Gastrocnemius medialis (tissue), 4 donors: ENCODE measurements around the gene AP1B1.

Source experiments
- CTCF ChIP-seq, 5 experiments: fragments of 450-650 bp in 3 of 5; fragments of 200-600 bp in 2 of 5; sonication (generic) in 2 of 5; IDR thresholded peaks in 4 of 5; conservative IDR thresholded peaks in 1 of 5; 1 replicate in 4 of 5; 2 replicates in 1 of 5; pipeline ENCODE4 v1.5.1; 2016 to 2019; ENCODE audit warnings: antibody characterized with exemption in 5 of 5, mild to moderate bottlenecking in 3 of 5, moderate library complexity in 3 of 5
- POLR2A ChIP-seq, 2 donors: fragments of 450-650 bp; IDR thresholded peaks; one replicate each; pipeline ENCODE4 v1.6.1; 2017; ENCODE audit warnings: antibody characterized with exemption in 2 of 2, mild to moderate bottlenecking in 2 of 2, moderate library complexity in 2 of 2

- TF ChIP-seq CTCF (IDR thresholded peaks at IDR 0.05 in 4 of 5, conservative IDR thresholded peaks at IDR 0.05 in 1 of 5) (no peak), POLR2A (IDR thresholded peaks at IDR 0.05) (no peak)
Measured at GRCh38 chr22:29380856-29381255, 7.5 kb downstream of the AP1B1 start.
